Right lobe of liver (tissue), 6 donors: ENCODE data around the gene RIBC2. TPM values are rescaled to one million over a fixed set of nuclear protein-coding genes. Genes with fewer than 3 reads are reported as not detected.

Experiments
- ATAC-seq, 4 donors: fragments of 200-7000 bp; cut with Tn5 transposase; one replicate each; pipeline ENCODE4 v1.9.1; 2020; ENCODE audit warnings: mild to moderate bottlenecking in 4 of 4, moderate library complexity in 4 of 4
- DNase-seq, 3 donors: peaks; one replicate each; pipeline ENCODE4 v3.0.0-alpha.2; 2020
- H3K27ac ChIP-seq, 3 donors: fragments of 200-600 bp; one replicate each; pipeline ENCODE4 v1.8.0; 2022
- H3K27me3 ChIP-seq, 2 donors: fragments of 200-600 bp; one replicate each; pipeline ENCODE4 v1.8.0; 2022
- H3K36me3 ChIP-seq, 4 donors: fragments of 200-600 bp; sonication (generic) in 1 of 4; one replicate each; pipeline versions ENCODE4 v1.5.1 to v1.8.0; 2017 to 2022; ENCODE audit warnings: control low read depth in 1 of 4
- H3K4me1 ChIP-seq, 4 donors: fragments of 200-600 bp; sonication (generic) in 1 of 4; one replicate each; pipeline versions ENCODE4 v1.5.1 to v1.8.0; 2017 to 2022; ENCODE audit warnings: control low read depth in 1 of 4
- H3K4me3 ChIP-seq, 3 donors: fragments of 200-600 bp; one replicate each; pipeline ENCODE4 v1.8.0; 2022
- H3K9me3 ChIP-seq, 4 donors: fragments of 200-600 bp; sonication (generic) in 1 of 4; one replicate each; pipeline versions ENCODE4 v1.5.1 to v1.8.0; 2017 to 2022; ENCODE audit warnings: control low read depth in 1 of 4
- CTCF ChIP-seq, 4 donors: fragments of 200-600 bp in 3 of 4; fragments of 450-650 bp in 1 of 4; IDR thresholded peaks; one replicate each; pipeline versions ENCODE4 v1.5.1 to v1.8.0; 2016 to 2022; ENCODE audit warnings: antibody characterized with exemption in 4 of 4, mild to moderate bottlenecking in 2 of 4
- POLR2A ChIP-seq: fragments of 450-650 bp; IDR thresholded peaks from one replicate; pipeline ENCODE4 v1.6.1; 2017; ENCODE audit warnings: antibody characterized with exemption, mild to moderate bottlenecking
- WGBS: methylation state at CpG from one replicate; pipeline ENCODE4 v1.1.6; 2018; ENCODE audit warnings: low coverage, low lambda C conversion rate; ENCODE audit not compliant: insufficient coverage; ENCODE audit errors: missing lambda C conversion rate; 5-methylcytosine and 5-hydroxymethylcytosine counted together
- intact Hi-C, 2 donors: fragments of 100-400 bp; cut with DNase I; formaldehyde crosslinking; loops; one replicate each; pipeline versions ENCODE4 v1.11.2 to v1.14.1; 2022
- total RNA-seq, 6 experiments: library from RNA; depleted of rRNA in 2 of 6; stranded (reverse); fragments of >200 nt in 2 of 6; fragmentation: NEBNext Ultra II Directional in 3 of 6; extraction: Animal tissue kit (Norgen Biotek cat#: 25700) in 3 of 6; gene quantifications; one replicate each; pipeline versions ENCODE4 v1.1.0 to v1.2.4, GENCODE V29; 2016 to 2023
- donor health status: DM: no; HTN: yes; CAD: no.
- donor health status: DM: no; HTN: no; CAD: no.
- donor health status: DM: no; HTN: no; CAD: no.
- donor health status: DM: no; HTN: yes; CAD: no.
- donor health status: DM: no; HTN: yes; CAD: no.

Gene RIBC2
- total RNA-seq, 6 experiments from 2014 or later, result 0.18 to 0.87 TPM; not detected in 4

- H3K4me1 ChIP-seq, result peaks cover 0 to 8% (median 0%) of the 10 kb centered on the region in 4 donors
- H3K27ac ChIP-seq, result no peak overlapping the region
- DNase-seq (no peak), ATAC-seq (no peak)
- intact Hi-C loops, result no loop called here
- peaks cover 0 to 6% of the 10 kb centered on the region in 2 donors for H3K27me3 ChIP-seq
- WGBS, result 100% methylated on average over 4 of the region's 16 CpGs
- no peak overlapping the region for H3K4me3 ChIP-seq
- no peaks in the 10 kb centered on the region for H3K36me3 ChIP-seq
- no peak for TF ChIP-seq POLR2A
- no peak for TF ChIP-seq CTCF (IDR thresholded peaks at IDR 0.05)
- H3K9me3 ChIP-seq, result no peaks in the 10 kb centered on the region
Observed at GRCh38 chr22:45418056-45418769, 4.7 kb downstream of the RIBC2 start.

- intact Hi-C loops, result no loop called here
- DNase-seq (no peak), ATAC-seq (no peak)
- TF ChIP-seq CTCF (IDR thresholded peaks at IDR 0.05) (no peak), POLR2A (no peak)
- Histone ChIP-seq H3K4me1 (peaks cover 0 to 4% (median 0%) of the 10 kb centered on the region in 4 donors), H3K9me3 (no peaks in the 10 kb centered on the region), H3K36me3 (no peaks in the 10 kb centered on the region), H3K27ac (no peak overlapping the region), H3K4me3 (no peak overlapping the region), H3K27me3 (peaks cover 0 to under 1% of the 10 kb centered on the region in 2 donors)
- WGBS, result 89% methylated on average over 6 of the region's 6 CpGs
Observed at GRCh38 chr22:45418770-45419138, 5.3 kb downstream of the RIBC2 start.

- Histone ChIP-seq H3K27me3 (no peaks in the 10 kb centered on the region), H3K4me3 (no peak overlapping the region), H3K36me3 (no peaks in the 10 kb centered on the region), H3K9me3 (no peaks in the 10 kb centered on the region), H3K27ac (no peak overlapping the region), H3K4me1 (no peaks in the 10 kb centered on the region)
- DNase-seq (no peak), ATAC-seq (no peak)
- intact Hi-C loops, result no loop called here
- 68% methylated on average over 3 of the region's 4 CpGs for WGBS
- no peak for TF ChIP-seq CTCF (IDR thresholded peaks at IDR 0.05)
- TF ChIP-seq POLR2A, result no peak
Observed at GRCh38 chr22:45420011-45420410, 6.5 kb downstream of the RIBC2 start.

- no peaks in the 10 kb centered on the region for H3K36me3 ChIP-seq
- 96% methylated on average over 2 of the region's 2 CpGs for WGBS
- no peak overlapping the region for H3K27ac ChIP-seq
- H3K9me3 ChIP-seq, result no peaks in the 10 kb centered on the region
- no peaks in the 10 kb centered on the region for H3K27me3 ChIP-seq
- intact Hi-C loops, result no loop called here
- ATAC-seq (no peak), DNase-seq (no peak)
- TF ChIP-seq CTCF (IDR thresholded peaks at IDR 0.05), result no peak
- TF ChIP-seq POLR2A, result no peak
- H3K4me1 ChIP-seq, result no peaks in the 10 kb centered on the region
- H3K4me3 ChIP-seq, result no peak overlapping the region
Observed at GRCh38 chr22:45420539-45420938, 7.0 kb downstream of the RIBC2 start.
